Amniotic epithelial cell (primary cell): ENCODE results near the gene PTPRK.

Experiments used
- DNase-seq: peaks from one replicate; pipeline ENCODE4 v3.0.0-alpha.2; 2010; ENCODE audit warnings: low read depth

The PTPRK gene

DNA sequence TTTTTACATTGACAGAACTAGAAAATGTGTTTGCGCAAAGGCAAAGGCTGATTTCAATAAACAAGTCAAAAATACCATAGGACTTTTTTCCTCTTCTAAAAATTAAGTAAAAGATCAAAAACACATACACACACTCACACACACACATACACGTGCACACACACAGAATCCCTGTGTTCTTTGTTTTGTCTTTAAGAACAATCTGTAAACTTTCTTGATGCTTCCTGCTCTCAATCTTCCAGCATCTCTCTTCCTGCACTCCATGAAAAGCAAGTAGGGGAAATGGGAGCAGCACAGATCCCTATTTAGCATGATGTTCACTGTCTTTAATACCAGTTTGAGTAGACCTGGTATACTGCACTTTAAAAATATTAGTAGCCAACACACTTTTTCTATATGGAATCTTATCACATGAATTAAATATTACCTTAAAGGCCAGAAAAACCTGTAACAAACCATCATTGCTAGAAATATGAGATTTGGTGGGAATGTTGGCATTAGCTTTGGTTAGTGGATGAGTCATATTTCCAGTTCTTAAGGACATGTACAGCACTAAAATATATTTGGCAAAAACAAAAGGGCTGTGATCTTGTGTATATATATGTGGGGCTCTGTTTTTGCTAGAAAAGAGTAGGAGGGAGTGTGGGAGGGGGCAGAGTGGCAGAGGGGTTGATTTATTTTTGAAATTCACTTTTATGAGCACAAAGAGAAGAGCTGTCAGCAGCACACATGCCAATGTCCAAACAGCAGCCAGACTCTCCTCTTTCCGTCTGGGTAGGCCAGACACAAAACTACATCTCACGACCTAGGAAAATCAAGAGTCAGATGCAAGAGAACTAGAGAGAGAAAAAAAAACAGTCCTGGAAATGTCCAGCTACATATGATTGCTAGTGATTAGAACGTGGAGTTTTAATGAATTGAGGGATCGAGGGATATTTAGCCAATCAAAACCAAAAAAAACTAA is 4.6 kb downstream of the PTPRK start:
- DNase-seq: peak; percentile 49

DNA sequence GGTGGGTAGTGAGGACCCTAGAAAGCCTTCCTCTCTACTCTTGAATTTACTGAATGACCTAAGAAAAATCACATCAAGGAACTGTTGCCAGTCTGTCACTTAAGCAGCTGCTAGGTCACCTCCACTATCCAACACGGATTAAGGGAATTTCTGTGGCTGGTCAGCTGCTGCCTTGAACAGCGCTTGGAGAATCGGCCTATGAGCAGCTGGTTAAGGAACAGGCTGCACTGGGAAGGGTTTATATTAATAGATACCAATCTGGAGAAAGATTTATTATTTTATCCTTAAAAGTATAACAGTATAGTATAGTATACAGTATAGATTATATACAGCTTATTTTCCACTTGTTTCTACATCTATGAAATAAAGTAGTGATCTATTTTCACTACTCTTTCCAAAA is 6.5 kb downstream of the PTPRK start:
- no peak for DNase-seq

DNA sequence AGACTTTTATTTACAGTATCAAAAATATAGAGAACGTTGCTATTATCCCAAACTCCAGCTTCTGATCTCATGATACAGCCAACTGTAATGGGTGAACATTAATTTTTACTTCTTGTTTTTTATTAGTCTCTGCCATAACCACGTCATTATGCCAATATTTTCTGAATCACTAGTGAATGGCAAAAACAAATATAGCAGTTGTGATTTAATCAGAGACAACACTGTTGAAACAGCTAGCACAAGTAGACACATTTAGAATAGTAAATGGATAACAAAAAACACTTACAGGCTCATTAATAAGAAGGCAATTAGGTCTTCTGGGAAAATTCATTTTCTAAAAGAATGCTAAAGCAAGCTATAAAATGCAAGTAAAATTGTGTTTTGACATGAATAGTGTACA is 8.1 kb downstream of the PTPRK start:
- DNase-seq: no peak

DNA sequence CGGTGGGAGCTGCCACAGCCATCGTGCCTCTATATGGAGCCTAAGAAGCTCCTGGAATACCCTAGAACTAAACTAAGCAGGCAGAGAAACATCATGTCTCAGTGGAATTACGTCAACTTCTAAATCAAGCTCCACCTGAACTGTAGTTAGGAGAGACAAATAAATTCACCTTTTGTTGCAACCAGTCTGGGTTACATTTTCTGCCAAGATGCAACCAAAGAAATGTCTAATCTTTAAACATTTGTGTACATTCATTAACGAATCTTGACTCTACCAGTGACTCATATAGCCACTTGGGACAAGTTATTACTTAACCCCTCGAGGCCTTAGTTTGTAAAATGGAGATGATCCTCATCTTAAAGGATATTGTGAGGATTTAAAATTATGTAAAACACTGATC is 8.9 kb downstream of the PTPRK start:
- peak; percentile 40 for DNase-seq

DNA sequence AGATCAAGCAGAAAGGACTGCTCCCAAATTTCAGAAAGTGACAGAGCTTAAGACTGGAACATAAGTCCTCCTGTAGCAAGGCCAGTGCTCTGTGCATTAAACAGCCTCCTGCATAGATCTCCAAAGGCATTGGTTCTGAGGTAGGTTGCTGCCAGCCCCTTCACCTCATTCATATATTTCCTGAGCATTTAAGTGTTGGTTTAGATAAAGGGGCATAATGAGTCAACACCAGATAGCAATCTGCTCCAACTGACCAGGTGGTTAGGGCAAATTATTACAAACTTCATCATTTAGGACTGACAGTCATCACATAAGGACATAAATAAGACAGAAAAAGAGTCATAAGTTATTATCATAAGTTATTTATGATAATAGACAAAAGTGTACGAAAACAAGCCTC is 10.7 kb downstream of the PTPRK start:
- no peak for DNase-seq

DNA sequence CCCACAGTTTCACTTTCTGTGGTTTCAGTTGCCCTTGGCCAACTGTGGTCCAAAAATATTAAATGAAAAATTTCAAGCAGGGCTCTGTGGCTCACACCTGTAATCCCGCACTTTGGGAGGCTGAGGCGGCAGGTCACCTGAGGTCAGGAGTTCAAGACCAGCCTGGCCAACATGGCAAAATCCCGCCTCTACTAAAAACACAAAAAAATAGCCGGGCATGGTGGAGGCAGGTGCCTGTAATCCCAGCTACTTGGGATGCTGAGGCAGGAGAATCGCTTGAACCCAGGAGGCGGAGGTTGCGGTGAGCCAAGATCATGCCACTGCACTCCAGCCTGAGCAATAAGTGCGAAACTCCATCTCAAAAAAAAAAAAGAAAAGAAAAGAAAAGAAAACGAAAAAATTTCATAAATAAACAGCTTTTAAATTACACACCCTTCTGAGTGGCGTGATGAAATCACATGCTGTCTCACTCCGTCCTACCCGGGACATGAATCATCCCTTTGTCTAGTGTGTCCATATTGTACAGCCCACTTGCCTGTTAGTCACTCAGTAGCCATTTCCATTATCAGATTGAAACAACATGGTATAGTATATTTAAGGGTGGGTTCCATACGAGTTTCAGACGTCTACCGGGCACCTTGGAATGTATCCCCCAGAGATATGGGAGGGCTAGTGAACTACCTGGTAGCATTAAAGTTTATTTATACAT is 11.7 kb downstream of the PTPRK start:
- DNase-seq: peak; percentile 93

DNA sequence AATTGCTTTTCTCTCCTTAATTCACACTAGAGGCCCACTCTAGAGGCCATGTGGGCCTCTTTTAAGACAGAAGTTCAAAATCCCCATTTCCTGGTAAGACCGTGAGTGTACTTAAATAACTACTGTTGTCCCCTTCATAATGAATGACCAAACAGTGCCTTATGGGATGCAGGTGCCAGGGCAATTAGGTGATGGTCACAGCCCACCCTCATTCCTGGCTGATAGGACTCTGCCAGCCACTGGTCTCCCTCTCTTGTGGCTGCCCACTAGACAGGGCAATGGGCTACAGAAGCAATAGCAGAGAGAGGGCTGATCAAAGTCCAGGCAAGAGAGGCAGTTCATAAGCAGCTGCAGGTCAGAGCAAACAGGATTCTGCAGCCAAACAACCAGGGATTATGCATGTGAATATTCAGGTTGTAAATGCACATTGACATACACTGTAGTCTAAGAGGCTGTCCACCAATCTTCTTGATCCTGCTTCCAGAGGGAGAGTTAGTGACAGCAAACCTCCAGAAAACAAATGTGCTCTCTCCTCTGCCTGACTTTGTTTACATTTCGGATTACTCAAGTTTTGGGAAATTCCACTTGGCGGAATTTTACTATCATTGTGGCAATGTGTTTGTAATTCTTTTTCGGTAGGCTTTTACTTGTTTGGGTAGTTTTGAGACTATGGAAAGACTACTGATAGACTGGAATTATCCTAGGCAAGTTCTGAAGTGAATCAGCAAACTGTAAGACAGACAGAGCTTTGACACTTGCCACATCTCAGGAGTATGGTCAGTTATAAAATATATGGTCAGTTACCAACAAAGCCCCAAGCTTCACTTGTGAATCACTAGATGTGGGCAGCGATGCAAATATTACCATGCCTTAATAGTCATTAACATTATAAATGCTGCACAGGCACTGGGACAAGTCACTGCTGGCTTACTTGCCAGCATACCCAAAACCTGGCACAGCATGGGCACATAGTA is 12.8 kb downstream of the PTPRK start:
- peak; percentile 75 for DNase-seq

DNA sequence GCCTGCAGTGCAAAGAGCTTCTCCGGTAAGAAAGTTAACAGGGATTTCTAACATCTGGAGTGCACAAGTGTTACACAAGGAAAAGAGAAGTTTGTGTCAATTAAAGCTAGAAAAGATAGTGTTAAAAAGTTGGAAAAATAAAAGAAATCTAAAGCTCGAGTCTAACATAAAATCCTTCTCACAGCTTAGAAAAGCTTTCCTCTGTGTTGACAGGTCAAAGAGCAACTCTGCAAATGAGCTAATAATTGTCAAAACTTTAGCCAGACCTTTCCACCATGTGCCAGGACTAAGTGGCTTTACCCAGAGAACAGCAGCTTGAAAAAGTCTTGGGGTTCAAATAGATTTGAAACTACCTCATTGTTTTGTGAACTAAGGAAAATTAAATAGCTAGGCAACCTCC is 14.8 kb downstream of the PTPRK start:
- DNase-seq: no peak

DNA sequence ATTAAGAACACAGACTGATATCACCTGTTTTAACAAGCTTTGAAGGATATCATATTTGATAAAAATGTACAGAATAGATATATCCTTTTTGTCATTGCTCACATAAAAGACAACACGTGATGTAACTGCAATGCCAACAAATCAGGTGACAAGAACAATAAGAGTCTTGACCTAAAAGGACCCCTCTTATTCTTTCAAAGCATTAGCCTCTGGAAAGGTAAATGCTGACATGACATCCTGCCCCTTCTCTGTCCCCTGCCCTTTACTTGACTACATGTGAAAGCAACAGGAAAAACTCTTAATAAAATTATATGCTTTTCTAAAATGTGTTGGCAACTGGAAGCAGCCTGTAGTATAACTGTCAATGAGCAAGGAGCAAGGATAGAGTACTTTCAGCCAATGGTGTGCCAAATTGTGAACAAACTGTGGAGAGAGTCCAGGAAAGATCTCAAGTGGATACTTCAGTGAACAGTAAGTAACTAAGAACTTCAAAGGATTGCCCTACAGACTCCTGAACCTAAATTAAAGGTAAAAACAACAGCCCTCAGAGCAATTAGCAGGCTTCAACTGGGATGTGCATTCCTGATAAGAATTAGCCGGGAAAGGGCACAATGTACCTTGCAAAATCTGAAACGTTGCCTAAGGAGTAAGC is 16.3 kb downstream of the PTPRK start:
- no peak for DNase-seq

DNA sequence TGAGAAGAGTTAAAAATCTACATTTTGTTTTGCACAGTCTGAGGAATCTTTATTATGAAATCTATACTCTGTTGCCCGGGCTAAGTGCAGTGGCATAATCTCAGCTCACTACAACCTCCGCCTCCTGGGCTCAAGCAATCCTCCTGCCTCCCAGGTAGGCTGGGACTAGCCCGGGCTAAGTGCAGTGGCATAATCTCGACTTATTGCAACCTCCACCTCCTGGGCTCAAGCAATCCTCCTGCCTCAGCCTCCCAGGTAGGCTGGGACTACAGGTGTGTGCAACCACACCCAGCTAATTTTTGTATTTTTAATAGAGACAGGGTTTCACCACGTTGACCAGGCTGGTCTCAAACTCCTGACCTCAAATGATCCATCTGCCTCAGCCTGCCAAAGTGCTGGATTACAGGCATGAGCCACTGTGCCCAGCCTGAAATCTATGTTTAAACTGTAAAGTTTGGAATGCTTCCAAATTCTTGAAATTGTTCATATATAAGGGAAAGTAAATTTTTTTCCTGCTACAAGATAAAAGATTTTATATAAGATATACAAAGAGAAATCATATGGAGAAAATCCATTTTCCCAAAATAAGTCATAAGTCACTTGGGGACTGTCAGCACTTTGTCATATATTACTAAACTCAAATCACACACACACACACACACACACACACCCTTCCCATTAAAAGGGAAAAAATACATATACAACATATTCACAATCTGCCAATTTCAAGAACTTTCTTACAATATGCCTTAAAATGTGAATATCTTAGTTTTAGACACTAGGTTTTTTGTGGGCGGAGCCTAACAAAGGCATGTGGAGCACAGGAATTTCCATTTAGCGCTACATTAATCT is 19.4 kb downstream of the PTPRK start:
- no peak for DNase-seq

DNA sequence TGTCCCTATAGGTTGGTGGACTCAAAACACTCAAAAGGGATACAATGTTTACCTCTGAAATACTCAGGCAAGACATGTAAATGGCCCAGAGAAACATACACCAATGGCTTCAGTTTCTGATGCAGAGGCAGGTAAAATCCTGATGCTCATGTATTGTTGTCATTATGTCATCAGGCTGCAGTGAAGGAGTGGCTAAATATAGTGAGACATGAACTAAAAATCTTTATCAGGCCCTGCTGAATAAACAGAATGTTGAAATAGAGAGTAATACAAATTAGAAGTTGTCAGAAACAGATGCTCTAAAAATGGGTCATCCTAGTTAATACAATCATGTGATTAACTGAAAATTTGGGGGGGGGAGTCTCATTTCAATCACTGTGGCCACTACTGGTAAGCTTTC is 20.4 kb downstream of the PTPRK start:
- peak; percentile 54 for DNase-seq

DNA sequence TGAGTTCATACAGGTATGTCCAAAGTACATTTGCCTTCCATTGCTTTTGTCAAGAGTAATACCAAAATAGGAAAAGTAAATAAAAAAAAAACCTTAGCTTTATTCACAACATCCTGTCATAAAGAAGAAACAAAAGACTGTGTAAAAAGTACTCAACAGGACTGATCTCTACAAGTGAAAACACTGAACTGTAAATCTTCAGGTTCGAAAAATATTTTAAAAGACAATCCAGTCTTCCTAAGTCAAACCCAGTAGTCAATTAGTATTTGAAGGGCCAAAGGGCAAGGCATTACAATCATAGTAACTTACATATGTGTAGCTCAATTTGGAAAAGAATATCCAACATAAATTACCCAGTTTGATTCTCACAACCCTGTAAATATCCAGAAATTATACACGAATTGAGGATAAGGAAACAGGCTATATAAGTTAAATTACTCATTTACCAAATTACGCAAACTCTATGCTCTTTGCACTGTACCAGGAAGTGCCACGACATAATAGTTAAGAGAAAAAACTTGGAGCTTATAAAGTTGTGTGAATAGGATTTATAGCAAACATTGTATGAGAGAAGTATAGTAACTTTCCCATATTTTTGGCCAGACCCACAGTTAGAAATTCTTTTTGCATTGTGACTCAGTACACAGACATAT is 21.2 kb downstream of the PTPRK start:
- DNase-seq: peak; percentile 57

DNA sequence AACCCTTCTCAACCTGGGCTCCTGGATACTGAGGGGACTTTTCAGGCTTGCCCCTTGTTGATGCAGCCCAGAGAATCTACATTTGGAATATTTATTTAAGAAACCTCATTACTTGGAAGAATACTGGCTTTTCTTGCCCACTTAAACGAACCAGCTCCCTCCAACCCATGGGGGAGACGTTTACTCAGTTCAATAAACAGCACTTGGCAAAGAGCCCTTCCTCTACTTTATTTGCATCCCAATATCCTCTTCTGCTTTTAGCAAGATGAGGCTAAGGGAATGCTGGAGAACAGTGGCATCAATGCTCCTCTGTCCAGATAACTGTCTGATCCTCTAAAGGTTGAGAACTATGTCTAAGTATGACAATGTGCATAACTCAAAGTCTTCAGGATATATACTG is 22.2 kb downstream of the PTPRK start:
- no peak for DNase-seq

DNA sequence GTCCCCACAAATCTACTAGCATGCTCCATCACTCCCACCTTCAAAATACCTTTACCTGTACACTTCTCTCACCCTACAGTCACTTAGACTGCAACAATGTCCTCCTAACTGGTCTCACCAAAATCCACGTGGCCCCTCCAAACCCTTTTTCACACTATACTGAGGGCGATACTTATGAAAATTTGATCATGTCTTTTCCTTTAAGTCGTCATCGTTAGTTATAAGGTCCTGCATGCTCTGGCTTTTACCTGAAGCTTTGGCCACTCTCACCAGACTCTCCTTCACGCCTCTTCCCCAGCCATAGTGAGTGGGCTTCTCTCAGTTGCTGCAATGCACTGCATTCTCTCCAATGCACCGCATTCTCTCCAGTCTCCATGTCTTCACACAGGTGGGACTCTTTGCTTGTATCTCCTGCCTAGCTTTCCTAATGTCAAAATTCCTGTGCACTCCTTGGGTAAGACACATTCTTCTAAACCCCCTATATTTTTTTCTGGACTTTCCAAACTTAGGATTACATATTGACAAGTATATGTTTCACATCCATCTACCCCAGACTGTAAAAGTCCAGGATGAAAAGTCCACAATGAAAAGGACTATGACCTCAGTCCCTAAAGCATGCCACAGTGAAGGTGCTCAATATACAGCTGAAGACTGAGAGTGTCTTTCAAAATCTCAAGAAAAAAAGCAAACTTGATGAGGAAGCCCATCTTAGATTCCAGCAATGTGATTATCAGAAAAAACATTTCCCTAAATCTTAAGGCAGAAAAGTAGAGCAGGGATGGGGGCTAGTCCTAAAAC is 24.7 kb downstream of the PTPRK start:
- no peak for DNase-seq

DNA sequence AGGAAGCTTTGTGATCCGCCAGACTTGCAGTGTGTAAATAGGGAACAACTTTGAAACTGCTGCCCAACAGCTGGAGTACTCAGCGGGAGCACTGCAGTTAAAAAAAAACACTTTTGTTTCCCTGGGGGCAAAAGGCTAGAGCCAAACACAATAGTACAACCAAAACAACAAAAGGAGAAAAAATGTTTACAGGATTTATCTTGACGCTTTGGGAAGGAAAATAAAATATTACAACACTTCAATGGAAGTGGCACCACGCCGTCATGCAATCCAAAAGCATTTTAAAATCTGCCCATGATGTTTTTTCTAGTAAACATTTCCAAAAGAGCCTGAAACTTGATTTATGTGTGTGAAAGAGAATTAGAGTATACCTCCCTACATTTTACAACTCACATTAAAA is 26.0 kb downstream of the PTPRK start:
- DNase-seq: no peak

DNA sequence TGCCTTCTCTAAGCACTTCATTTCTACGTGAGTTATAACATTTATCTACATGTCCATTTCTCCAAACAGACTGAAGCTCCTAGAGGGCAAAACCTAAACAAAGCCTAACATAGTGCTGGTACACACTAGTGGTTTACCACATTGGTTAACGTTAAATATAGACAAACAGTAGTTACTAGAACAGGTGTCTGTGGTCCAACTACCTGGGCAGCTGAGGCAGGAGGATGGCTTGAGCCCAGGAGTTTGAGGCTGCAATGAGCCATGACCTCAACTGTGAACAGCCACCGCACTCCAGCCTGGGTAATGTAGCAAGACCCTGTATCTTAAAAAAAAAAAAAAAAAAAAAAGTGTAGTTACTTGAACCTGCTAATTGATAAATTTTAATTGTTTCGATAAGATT is 26.5 kb downstream of the PTPRK start:
- no peak for DNase-seq

DNA sequence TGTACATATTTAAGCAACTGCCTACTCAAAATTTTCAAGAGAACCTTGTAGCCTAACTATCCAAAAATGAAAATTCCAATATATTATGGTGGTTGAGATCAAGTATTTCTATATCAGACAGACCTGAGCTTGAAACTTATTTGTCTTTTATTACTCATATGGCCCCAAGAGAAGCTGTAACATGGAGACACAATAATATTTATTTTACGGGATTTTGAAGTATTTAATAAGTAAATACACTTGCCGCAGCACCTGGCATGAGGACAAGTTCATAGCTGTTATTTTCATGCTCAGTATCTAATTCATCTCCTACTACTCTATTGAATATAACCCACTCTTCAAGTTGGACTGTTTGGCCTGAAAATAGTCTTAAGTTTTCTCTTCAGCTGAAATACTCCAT is 28.0 kb downstream of the PTPRK start:
- DNase-seq: no peak

DNA sequence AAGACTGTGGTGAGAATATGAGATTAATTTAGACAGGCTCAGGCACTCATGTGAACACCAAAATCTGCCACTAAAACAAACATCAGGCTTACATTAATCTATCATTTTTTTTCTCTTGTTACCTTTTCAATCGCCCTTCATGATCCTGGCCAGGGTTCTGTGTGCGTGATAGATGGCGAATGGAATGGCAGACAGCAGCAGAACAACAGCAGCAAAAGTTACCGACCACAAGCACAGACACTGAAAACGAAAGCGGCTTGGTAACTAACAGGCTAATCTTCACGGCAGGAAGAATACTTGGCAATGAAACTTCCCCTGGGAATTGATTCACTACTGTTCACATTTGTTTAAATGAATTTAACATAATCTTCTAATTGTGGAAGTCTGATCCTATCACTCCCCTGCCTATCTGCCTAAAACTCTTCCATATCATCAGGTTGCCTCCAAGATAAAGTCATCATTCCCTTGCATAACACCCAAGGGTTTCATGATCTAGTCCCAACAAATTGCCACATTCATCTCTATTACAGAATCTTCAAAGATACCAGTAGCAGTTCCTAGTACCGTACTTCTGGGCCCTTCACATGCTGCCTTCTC is 28.7 kb downstream of the PTPRK start:
- DNase-seq: peak; percentile 77

DNA sequence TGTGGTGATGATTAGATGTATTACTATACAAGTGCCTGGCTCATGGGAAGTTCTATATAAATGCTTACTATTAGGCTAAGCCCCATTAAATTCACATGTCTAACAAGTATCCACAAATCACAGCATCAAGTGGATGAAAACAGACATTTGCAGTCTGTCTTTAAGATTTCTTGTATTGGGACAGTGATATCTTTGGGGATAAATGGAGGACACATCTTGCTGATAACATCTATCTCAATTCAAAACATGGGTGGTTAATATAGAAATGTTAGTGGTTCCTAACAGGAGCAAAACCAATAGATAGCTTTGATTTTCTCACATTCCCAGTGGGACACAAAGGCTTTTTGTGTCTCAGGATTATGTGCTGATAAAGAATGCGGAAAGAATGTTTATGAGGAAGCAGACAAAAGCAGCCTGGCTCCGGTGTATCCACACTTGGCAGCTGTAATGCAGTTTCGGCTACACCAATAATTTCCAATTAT is 29.3 kb downstream of the PTPRK start:
- peak; percentile 24 for DNase-seq
